ENCODE data around the gene SELENOW.
"Not testable (repeated sequence)": the region's sequence is repeated elsewhere in the genome, so short reads cannot be mapped to it uniquely, and the experiment has no call there.

- not testable (repeated sequence) for TF ChIP-seq CTCF, POLR2A (IDR thresholded peaks at IDR 0.05)
Observed at GRCh38 chr19:47818221-47818620, 39.7 kb downstream of the SELENOW start.

Measured in transverse colon (tissue), 3 donors.